Neural progenitor cell (in vitro differentiated cells): ENCODE results near the gene ATG10.

Source experiments
- EZH2 ChIP-seq: fragments of 200-600 bp; sonication (generic); IDR thresholded peaks from 2 replicates; pipeline ENCODE4 v1.6.1; 2017; ENCODE audit warnings: antibody characterized with exemption, mild to moderate bottlenecking, moderate library complexity
- EZH2phosphoT487 ChIP-seq: fragments of 200-600 bp; sonication (generic); IDR thresholded peaks from 2 replicates; pipeline ENCODE4 v1.6.1; 2017; ENCODE audit warnings: antibody characterized with exemption
- TF ChIP-seq, protein P1 (sequence below): fragments of 200-600 bp; sonication (generic); IDR thresholded peaks from 2 replicates; pipeline ENCODE4 v1.5.1; 2017; ENCODE audit warnings: antibody characterized with exemption, mild to moderate bottlenecking

DNA sequence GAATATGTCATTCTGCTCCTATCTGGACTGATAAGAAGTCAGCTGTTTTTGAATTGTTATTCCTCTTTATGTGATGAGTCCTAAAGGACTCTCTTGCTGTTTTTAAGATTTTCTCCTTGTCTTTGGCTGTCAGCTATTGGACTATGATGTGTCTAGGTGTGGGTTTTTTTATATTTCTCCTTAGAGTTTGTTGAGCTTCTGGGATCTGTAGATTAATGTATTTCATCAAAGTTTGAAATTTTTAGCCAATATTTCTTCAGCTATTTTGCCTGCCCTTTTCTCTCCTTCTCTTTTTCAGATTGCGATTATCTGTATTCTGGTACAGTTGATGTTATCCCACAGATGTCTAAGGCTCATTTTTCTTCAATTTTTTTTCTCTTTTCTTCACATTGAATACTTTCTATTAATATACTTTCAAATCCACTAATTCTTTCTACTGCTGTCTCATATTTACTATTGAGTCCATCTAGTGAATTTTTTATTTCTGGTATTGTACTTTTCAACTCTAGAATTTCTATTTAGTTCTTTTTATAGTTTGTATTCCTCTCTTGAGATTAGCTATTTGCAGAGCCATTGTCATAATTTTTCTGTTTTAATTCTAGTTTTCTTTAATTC, 275.2 kb downstream of the ATG10 start:
- no peak for TF ChIP-seq EZH2phosphoT487
- TF ChIP-seq, protein P1, sequence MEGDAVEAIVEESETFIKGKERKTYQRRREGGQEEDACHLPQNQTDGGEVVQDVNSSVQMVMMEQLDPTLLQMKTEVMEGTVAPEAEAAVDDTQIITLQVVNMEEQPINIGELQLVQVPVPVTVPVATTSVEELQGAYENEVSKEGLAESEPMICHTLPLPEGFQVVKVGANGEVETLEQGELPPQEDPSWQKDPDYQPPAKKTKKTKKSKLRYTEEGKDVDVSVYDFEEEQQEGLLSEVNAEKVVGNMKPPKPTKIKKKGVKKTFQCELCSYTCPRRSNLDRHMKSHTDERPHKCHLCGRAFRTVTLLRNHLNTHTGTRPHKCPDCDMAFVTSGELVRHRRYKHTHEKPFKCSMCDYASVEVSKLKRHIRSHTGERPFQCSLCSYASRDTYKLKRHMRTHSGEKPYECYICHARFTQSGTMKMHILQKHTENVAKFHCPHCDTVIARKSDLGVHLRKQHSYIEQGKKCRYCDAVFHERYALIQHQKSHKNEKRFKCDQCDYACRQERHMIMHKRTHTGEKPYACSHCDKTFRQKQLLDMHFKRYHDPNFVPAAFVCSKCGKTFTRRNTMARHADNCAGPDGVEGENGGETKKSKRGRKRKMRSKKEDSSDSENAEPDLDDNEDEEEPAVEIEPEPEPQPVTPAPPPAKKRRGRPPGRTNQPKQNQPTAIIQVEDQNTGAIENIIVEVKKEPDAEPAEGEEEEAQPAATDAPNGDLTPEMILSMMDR: no peak
- TF ChIP-seq EZH2: no peak
